GM18870 (cell line): ENCODE measurements around the gene NEFH.

Experiments
- ATAC-seq: cut with Tn5 transposase; IDR thresholded peaks from one replicate; pipeline ENCODE4 v1.9.1; 2021; ENCODE audit warnings: moderate library complexity; ENCODE audit not compliant: unreplicated experiment

NEFH gene

GRCh38 chr22:29539105-29539504 lies 59.1 kb downstream of the NEFH start:
- ATAC-seq = no peak
